DMS114 treated with DMSO at 0.1 percent for 48 hours (cell line): ENCODE results near the gene MSH5.
"Not testable (repeated sequence)": the region's sequence is repeated elsewhere in the genome, so short reads cannot be mapped to it uniquely, and the experiment has no call there.

Experiments used
- DNase-seq: peaks from one replicate; lab custom pipeline; 2025; ENCODE audit not compliant: unreplicated experiment; lab: John Stamatoyannopoulos, UW

The MSH5 gene

DNA sequence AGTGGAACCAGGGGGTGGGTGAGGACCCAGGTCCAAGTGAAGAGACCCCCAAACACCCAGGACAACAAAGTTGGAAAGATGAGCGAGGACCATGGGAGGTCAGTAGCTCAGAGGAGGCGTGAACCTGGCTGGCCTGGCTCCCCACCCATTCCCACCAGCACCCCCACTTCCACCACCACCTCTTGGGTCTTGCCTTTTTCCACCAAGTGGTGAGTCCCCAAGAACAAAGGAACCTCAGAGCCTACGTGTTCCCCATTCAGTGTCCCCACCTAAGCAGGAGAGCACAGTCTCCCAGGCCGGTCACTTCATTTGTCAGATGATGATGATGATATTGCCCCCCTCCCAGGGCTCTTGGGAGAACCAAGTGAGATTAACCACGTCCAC, 37.9 kb downstream of the MSH5 start:
- DNase-seq = no peak

- no peak for DNase-seq
These were observed 38.4 kb downstream of the MSH5 start for GRCh38 chr6:31778193-31778592.

DNA sequence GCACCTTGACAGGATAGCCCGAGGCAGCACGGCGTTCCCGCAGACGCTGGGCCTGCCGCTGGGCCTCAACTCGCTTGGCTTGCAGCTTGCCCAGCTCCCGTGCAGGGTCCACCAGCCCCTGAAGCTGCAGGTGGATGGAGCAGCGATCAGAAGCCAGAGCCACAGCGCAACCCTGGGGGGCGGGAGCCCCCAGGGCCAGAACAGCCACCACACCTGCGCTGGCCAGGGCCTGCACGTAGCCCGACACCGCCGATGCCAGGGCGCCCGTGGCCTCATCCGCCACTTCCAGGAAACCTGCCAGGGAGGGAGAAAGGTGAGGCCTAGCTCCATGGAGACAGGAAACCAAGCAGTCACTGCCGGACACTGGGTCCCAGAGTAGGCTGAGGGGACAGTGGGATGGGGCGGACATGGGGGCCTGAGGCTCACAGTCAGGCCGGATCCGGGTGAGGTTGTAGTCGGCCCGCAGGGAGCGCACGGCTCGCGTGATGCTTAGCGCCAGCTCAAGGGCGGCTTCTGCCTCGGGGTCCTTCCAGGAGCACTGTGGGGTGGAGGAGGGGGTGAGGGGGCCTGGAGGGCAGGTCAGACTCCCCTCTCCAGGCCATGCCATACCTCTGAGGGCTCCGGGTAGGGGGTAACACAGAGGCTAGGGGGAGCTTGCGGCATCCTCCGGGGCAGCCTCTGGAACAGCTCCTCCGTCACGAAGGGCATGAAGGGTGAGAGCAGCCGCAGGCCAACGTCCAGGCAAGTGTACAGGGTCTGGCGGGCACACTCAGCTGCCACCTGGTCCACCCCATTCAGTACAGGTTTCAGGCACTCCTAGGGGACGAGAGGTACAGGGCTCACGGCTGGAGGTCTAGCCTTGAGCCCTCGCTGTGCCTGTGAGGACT, 39.4 kb downstream of the MSH5 start:
- no peak for DNase-seq

DNA sequence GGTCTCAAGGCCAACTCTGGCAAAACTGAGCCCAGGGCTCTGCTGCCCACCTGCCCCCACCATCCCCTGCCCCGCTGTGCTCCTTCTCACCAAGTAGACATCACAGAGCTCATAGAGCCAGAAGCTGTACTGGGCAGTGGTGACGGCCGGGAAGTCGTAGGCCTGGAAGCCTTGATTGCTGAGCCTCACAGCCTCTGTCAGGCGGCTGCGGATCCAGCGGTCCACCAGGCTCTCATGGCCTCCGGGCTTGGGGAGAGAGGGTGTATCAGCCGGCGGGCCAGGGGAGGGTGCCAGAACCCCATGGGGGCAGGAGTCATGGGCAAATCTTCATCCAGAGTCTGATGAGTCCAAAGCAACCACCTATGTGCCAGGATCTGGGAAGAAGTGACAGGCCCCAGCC, 40.1 kb downstream of the MSH5 start:
- DNase-seq = no peak

DNA sequence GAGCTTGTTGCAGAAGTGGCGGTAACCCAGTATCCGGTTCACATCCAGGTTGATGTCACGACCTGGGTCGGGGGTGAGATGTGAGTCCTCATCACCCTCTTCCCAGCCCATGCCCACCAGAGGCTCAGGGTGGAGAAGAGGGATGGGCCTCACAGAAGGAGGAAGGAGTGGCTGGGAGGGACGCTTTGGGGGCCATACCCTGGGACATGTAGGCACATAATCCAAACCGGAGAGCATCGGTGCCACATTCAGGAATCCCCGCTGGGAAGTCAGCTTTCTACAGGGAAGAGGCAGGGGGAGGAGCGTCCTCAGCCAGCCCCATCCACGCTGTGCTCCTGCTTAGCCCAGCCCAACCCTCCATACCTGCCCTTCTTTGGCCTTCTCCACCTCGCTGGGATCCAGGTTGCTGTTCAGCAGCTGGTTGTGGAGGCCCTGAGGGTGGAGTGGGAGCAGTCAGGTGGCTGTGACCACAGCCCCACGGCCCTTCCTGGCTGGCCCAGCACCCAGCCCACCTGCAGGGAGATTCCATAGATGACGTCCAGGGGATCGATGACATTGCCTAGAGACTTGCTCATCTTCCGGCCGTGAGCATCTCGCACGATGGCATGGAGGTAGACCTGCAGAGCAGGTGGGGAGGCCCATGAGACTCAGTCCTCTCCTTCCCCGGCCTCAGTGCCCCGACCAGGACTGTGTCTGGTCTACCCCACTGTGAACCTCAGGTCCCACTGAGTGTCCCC, 40.9 kb downstream of the MSH5 start:
- DNase-seq = no peak

- no peak for DNase-seq
These were observed 41.7 kb downstream of the MSH5 start for GRCh38 chr6:31781244-31782125.

DNA sequence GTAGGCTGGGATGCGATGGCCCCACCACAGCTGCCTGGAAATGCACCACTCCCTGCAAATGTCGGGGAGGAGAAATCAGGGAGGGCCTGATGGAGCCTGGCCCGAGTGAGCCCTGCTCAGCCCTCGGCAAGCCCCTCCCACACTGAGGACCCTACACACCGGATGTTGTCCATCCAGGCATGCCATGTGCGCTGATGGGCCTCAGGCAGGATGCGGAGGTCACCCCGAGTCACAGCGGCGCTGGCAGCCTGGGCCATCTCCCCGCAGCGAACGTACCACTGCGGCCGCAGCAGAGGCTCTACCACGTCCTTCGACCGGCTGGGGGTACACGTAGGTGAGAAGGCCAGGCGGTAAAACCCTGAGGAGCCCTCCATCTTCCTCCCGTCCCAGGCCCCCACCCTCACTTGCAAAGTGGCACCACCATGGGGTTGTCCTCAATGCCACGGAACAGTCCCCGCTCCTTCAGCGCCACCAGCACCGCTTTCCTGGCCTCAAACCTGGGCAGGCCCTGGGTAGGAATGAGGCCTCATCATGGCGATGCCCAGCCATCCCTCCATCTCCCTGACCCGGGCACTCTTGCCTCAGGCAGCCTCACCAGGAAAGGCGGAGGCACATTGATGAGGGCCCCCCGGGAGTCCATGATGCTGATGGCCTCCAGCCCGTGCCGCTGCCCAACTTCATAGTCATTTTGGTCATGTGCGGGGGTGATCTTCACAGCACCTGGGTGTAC, 42.5 kb downstream of the MSH5 start:
- DNase-seq = no peak

- DNase-seq = no peak
These were observed 44.5 kb downstream of the MSH5 start for GRCh38 chr6:31784098-31784925.

DNA sequence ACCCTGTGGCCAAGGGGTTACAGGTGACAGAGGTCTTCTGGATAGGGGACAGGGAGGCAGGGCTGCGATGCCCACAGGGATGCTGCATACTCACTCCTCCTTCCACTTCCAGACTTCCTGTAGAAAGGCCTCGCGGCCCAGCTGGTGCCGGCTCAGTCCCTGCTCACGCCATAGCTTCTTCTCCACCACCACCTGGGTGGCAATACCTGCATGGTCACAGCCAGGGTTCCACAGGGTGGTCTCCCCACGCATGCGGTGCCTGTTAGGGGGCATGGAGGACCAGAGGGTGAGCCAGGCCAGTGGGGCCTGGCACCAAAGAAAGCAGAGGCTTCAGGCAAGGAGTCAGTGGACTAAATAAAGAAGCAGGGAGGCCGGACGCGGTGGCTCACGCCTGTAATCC, 45.7 kb downstream of the MSH5 start:
- DNase-seq = no peak

DNA sequence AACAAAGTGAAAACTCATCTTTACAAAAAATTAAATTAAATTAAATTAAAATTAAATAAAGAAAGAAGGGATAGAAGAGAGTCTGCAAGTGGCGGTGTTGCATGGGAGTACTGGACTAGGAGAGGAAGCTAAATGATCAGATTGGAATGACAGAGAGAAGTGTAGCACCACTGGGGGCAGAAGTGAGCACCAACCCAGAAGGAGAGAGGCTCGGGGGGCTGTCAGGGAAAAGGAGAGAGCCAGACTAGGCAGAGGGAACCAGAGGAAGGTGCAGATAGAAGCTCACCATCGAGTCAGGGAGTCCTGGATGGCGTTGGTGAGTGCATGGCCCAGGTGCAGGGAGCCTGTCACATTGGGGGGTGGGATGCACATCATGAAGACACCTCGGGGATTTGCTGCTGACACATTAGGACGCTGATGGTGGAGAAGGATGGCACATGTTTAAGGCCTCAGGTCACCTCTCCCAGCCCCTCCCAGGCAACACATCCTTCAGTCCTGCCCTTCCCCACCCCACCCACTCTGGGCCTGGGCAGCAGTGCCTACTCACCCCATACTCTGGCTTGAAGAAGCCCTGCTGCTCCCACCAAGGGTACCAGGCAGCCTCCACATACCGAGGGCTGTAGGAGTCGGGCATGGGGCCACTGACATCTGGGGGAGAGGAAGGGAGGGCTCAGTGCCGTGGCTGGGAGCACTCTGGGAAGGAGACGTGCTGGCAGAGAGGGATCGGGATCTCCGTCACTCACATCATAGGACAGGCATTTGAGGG, 51.7 kb downstream of the MSH5 start:
- peak; percentile 87 for DNase-seq

DNA sequence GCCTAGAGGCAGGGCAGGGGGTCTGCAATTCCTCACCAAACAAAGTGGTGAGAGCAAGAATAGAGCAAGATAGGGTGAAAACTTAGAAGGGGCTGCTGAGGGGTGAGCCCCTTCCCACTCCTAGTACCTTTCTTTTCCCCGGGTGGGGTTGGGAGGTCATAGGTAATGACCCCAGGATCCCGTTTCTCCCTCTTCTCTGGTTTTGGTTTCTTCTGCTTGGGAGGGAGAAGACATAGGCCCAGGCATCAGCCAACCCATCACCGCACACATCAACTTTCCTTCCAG, 52.2 kb downstream of the MSH5 start:
- no peak for DNase-seq

GRCh38 chr6:31792761-31793171, 53.0 kb downstream of the MSH5 start:
- DNase-seq = no peak

GRCh38 chr6:31793927-31794245, 54.1 kb downstream of the MSH5 start:
- DNase-seq = not testable (repeated sequence)

- DNase-seq = no peak
These were observed 54.6 kb downstream of the MSH5 start for GRCh38 chr6:31794294-31794865.

DNA sequence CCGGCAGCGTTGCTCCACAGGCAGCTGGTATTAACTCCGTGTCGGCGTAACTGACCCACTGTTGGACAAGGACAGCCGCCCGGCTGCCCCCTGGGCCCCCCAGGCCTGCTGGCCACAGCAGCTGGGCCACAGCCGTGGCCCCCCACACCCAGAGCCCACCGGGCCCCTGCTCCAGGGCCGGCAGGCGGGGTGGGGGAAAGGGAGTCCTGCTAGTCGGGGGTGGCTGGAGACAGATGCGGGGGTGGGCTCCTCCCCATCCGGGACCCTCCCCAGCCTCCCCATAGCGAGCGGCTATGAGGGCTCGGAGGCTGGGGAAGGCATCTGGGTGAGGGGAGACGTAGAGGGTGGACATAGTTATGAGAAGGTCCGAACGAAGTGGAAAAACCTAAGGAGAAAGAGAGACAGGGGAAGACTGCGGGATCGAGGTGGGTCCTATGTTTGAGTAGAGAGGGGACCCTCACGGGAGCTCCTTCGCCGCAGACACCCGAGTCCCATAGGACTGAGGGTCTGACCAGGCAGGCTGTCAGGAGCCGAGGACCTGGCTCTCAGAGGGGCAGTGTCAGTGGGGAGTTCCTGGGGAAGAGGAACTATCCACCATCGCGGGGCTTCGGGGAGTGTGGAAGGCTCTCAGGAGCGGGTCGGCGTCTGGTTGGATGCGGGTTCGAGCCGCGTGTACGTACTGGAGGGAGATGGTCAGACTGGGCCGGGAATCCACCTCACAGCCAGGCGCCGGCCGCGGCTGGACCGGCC, 55.2 kb downstream of the MSH5 start:
- DNase-seq = peak; percentile 71

GRCh38 chr6:31795616-31796298, 56.0 kb downstream of the MSH5 start, which contains the start of gene VARS1:
TSS of gene VARS1 (minus strand) at chr6:31795752. CDS start at chr6:31795217, 535 bp downstream.
- peak; percentile 83 for DNase-seq

DNA sequence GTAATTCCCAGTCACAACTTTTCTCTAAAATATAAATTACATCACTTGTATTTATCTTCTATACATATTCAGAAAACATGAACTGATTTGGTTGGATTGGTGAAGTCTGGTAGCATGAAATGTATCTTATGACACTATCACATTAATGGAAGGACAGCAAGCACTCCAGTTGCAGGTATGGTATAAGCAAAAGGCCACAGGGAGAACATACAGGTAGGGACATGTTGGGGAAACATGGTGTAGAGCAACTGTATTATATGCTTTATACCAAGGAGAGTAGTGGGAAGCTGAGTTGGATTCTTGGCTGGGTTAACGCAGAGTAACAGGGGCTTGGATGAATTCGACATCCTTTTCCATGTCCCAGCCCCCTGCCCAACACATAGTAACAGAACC, 57.2 kb downstream of the MSH5 start:
- no peak for DNase-seq

GRCh38 chr6:31797588-31797987, 57.8 kb downstream of the MSH5 start:
- no peak for DNase-seq
